Stimulated activated CD8-positive, alpha-beta memory T cell treated with anti-CD3 and anti-CD28 coated beads, Interleukin-4, amount 100 ng/mL, for 24 hours (primary cell): ENCODE data around the gene COQ8B.
A peak's percentile ranks its signal among the peaks of the same experiment; 100 is the strongest.
"Not testable (repeated sequence)": the region's sequence is repeated elsewhere in the genome, so short reads cannot be mapped to it uniquely, and the experiment has no call there.

Experiments used
- DNase-seq: peaks from one replicate; pipeline ENCODE4 v3.0.0-alpha.2; 2020; ENCODE audit warnings: low read depth

COQ8B gene

GRCh38 chr19:40668991-40669614 lies 47.6 kb downstream of the COQ8B start:
- no peak for DNase-seq

- no peak for DNase-seq
Measured at GRCh38 chr19:40667602-40668001, 49.1 kb downstream of the COQ8B start.

- DNase-seq = no peak
Measured at GRCh38 chr19:40666803-40667438, 49.8 kb downstream of the COQ8B start.

- no peak for DNase-seq
Measured at GRCh38 chr19:40663695-40664692, 52.7 kb downstream of the COQ8B start.

GRCh38 chr19:40662925-40663694 lies 53.6 kb downstream of the COQ8B start:
- DNase-seq = peak; percentile 89

- DNase-seq = no peak
Measured at GRCh38 chr19:40661616-40662015, 55.1 kb downstream of the COQ8B start.

- DNase-seq = no peak
Measured at GRCh38 chr19:40659566-40659965, 57.1 kb downstream of the COQ8B start.

- no peak for DNase-seq
Measured at GRCh38 chr19:40659116-40659515, 57.6 kb downstream of the COQ8B start.

- no peak for DNase-seq
Measured at GRCh38 chr19:40658031-40658430, 58.7 kb downstream of the COQ8B start.

- DNase-seq = not testable (repeated sequence)
Measured at GRCh38 chr19:40655684-40656083, 61.0 kb downstream of the COQ8B start.

GRCh38 chr19:40652303-40652702 lies 64.4 kb downstream of the COQ8B start:
- DNase-seq = not testable (repeated sequence)

GRCh38 chr19:40650749-40651305 lies 65.9 kb downstream of the COQ8B start:
- no peak for DNase-seq

GRCh38 chr19:40649903-40650675 lies 66.6 kb downstream of the COQ8B start:
- DNase-seq = not testable (repeated sequence)

GRCh38 chr19:40646743-40647254 lies 69.9 kb downstream of the COQ8B start:
- no peak for DNase-seq

- DNase-seq = no peak
Measured at GRCh38 chr19:40642757-40643305, 73.9 kb downstream of the COQ8B start.

- no peak for DNase-seq
Measured at GRCh38 chr19:40642051-40642706, 74.5 kb downstream of the COQ8B start.
